Middle frontal gyrus (tissue), 1 donor: Measurements from ENCODE around the gene VILL.

Experiments used
- DNase-seq: peaks from one replicate; pipeline ENCODE4 v3.0.0-alpha.2; 2015; ENCODE audit warnings: low spot score; ENCODE audit errors: extremely low spot score

The VILL gene

GRCh38 chr3:38016847-38017444, 26.4 kb downstream of the VILL start:
- DNase-seq = no peak

DNA sequence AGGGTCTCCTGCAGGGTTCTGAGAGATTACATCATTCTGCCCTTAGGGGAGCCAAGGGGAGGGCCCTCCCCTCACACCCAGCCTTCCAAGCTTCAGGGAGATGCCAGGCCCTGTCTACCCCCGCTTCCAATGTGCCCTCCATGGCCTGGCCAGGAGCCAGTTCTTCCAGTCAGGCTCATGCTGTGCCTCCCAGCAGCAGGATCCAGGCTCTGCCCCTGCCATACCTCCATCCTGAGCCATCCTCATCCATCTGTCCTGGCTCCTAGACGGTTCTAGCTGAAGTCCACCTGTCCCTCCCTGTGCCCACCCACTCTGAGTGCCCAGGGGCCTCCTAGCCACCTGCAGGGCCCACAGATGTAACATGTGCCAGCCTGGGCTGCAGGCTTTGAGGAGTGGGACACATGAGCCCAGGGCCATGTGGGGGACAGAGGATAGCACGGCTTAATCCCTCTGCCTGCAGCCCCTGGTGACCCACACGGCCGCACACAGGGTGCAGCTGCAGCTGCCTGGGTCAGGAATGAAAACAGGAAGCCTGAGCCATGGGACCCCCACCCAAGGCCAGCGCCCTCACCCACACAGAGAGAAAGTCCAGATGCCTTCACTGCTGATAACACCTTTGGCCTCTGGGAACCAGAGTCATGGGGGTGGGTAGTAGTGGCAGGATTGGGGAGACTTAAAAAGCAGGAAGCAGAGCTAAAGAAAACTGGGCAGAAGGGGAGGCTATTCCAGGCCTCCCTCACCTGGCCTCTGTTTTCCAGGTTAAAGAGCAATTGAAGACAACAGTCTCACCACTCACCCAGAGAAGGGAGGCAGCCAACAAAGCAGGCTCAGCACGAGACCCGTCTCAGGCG, 27.1 kb downstream of the VILL start:
- DNase-seq = no peak

DNA sequence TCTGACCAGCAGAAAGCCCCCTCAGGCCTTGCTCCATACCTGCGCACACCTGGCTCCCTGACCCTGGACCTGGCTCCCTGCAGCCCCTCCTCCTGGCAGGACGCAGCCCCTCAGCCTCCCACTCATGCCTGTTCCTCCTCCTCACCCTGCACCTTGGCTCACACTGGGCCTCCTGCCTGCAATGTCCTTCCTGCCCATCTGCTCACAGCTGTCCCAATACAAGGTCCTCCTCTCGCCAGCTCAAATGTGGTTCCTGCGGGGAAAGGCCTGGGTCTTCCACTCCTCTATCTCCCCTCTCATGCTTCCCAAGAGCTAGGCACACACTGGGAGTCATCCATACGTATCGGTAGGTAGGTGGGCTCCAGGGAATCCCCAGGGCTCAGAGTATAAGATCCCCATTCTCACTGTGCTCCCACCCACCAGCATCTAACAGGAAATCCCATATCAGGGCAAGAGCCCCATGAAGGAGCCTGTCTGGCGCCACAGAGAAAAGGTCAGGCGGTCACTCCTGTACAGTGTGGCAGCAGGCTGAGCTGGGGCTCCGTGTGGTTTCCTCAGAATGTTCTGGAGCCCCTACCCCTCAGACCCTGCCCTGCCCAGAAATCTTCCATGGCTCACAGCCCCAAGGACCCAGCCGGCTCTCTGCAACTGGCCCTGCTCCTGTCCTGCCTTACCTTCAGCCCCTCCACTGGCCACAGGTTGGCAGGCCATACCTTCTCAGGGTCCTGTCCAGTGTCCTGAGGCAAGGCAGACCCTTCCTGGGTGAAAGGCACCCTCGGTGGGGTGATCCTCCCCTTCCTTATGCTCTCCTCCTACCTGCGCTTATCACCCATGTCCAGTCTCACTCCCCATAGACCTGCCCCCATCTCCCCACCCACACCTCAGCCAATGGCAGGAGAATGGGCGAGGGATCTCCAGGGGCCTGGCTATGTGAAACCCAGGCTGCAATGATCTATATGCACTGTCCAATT, 28.0 kb downstream of the VILL start:
- DNase-seq = no peak

DNA sequence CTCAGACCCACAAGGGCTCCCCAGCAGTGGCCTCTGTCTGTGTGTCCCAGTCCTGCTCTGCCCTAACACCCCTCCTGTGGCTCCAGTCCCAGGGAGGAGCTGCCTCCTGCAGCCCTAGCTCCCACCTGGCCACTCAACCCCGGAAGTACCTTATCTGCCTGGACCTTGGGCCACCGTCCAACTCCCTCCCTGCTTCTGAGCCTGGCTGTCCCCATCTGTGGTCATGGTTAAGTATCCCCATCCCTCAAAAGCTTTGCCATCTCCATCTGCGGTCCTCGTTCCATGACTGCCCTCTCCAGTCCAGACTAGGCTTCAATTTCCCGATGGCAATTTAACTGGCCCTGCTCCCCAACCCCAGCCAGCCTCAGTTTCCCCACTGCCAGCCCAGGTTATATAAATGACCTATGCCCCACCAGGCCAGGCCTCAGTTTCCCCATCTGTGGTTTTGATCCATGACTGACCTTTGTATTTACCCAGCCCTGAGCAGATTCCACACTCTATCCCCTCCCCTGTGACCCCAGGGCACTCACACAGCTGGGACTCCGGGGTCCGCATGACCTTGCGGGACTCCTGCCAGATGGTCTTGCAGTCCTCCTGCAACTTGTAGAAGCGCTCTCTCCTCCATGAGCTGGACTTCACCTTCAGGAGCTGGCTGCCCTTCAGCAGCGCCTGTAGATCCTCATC, 29.2 kb downstream of the VILL start:
- DNase-seq = no peak

DNA sequence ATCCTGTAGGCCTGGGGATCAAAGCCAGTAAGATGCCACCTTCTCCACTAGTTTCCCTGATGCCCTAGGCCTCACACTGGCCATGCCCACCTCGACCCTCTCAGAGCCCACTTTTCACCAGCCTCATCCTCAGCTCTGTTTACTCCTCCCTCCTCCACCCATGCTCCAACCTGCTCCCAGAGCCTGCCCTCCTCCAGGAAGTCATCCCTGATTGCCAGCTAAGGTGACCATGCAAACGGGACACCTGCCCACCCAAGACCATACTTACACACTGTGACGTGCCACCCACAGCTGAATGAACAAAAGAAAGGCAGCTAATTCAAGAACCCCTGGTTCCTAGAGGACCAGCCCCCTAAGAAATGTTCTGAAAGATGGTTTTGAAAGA, 29.7 kb downstream of the VILL start:
- DNase-seq = no peak

DNA sequence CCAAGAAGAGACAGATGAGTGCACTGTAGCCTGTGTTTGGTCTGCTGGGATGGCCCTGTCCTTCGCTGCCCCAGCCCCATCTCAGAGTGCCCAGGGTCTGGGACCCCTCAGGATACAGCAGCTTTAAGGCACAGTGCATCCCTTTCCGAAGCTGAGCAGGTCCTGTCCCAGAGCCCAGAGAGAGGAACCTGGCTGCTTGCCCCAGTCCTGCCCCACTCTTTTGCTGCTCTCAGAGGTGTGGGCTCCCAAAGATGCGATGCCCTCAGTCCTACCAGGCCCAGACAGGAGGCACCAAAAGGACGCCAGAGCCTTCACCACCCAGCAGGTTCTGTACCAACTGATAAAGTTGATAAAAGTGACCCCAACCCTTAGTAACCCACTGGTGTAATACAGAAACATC, 30.6 kb downstream of the VILL start:
- no peak for DNase-seq

GRCh38 chr3:38022301-38022700, 31.7 kb downstream of the VILL start:
- DNase-seq = no peak

DNA sequence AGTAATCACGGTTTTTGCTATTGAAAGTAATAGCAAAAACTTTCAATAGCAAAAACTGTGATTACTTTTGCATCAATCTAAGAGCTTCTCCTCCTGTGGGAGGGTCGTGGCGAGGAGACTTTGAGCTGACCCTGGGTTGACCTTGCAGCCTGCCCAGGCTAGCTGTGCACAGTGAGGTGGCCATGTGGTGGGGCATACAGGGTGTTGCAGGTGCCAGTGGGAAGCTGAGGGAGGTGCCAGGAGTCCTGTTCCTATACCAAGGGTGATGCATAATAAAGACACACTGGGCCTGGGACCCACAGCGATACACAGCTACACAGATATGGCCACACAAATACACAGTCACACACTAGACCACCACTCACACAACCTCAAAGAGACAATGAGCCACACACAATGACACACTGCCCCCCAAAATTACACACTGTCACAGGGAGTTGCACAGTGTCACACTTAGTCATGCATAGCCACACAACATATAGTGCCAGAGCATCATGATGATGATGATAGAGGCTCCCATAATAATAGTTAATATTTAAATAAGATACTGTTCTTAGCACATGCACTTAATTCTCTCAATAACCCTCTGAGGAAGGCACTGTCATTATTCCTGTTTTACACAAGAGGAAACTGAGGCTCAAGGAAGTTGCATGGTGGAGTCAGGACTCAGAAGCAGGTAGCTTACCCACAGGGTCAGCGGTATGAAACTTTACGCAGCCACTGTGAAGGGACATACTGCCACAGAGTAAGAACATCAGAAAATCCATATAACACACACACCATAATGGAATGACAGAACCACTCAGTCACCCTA, 32.5 kb downstream of the VILL start:
- DNase-seq = no peak

DNA sequence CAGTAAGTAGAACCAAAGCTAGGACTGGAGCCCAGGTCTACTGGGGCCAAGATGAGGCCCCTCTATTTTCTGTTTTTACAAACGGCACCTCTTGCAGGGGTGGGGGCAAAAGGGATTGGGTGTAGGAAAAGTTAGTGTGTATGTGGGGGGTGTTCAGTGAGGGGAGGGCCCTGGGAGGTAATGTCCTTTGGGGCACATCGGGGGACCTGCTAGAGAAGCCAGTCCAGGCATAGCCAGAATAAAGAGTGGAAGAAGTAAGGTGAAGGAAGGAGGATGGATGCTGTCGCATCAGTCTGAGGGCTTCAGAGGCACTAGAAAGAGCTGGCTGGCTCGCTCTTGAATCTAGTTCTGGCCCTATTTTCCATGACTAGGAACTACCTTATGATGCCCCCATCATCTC, 36.3 kb downstream of the VILL start:
- DNase-seq = no peak

- no peak for DNase-seq
These were observed 37.2 kb downstream of the VILL start for GRCh38 chr3:38027466-38028465.

- no peak for DNase-seq
These were observed 38.2 kb downstream of the VILL start for GRCh38 chr3:38028621-38029361.

DNA sequence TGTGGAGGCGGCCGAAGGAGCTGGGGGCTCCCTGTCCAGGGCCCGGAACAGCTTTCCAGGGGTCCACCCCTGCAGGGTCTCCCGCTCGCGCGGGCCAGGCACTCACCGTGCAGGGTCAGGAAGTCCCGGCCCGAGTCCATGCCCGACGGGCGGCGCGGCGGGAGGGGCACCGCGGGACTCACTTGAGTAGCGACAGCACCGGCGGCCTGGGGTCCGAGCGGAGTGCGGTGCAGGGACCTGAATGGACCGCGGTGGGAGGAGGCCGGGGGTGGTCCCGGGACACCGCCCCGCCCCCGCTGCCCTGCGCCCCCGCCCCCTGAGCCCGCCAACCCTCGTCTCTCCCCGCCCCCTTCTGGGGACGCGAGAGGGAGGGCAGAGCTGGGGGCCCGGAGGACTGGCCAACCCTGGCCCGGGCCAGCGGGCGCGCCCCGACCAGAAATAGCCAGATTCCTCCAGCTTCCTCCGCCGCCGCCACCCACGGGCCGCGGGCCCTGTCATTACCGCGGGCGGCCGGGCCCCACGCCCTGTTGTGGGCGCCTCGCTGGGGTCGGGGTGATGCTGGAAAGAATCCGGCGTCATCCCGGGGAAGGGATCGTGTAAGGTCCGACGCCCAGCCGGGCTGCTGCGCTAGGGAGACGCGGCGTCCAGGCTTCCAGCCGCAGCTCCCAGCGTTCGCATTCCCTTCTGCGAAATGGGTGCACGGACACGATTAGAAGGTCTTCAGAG, 39.0 kb downstream of the VILL start, which contains the start of gene PLCD1:
Gene PLCD1 (minus strand): TSS at position 243 of the 726 bp plus-strand sequence. CDS start 103 bp downstream, at position 140.
- no peak for DNase-seq

DNA sequence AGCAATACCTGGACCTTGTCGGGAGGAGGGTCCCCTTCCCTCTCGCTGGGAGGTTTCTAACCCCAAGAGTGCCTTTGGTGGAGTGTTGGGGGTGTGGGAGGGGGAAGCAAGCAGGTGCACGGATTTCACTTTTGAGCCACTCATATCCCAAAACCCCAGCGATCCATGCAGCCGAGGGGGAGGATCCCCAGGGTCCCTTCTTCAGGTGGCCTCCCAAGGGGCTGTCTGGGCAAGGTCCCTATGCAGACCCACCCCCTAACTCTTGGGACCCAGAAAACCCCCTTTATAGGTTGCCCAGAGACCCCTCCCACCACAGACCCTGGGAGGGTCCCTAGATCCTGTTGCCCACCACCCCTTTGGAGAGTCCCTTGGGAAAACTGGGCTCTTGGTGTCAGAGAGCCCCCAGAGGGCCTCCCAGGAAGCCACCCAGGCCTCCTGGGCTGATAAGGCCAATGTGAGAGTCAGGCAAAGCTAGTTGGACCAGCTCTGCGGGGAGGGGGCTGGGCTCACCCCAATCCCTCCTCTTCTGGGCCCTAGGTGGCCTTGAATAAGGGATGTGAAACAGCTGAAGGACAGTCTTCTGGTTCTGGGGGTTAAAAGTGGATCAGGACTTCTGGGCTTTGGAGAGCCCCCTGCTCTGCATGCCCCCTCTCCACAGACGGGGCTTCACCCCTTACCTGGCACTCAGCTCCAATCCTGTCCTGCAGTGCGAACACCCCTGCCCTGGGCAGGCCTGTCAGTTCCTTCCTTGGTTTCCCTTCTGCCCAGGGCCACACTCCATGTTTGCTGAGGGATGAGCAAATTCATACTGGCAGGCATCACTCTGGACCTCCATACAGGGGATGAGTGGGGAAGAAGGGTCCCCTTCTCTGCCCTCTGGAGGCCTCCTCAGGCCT, 39.8 kb downstream of the VILL start:
- DNase-seq = no peak

DNA sequence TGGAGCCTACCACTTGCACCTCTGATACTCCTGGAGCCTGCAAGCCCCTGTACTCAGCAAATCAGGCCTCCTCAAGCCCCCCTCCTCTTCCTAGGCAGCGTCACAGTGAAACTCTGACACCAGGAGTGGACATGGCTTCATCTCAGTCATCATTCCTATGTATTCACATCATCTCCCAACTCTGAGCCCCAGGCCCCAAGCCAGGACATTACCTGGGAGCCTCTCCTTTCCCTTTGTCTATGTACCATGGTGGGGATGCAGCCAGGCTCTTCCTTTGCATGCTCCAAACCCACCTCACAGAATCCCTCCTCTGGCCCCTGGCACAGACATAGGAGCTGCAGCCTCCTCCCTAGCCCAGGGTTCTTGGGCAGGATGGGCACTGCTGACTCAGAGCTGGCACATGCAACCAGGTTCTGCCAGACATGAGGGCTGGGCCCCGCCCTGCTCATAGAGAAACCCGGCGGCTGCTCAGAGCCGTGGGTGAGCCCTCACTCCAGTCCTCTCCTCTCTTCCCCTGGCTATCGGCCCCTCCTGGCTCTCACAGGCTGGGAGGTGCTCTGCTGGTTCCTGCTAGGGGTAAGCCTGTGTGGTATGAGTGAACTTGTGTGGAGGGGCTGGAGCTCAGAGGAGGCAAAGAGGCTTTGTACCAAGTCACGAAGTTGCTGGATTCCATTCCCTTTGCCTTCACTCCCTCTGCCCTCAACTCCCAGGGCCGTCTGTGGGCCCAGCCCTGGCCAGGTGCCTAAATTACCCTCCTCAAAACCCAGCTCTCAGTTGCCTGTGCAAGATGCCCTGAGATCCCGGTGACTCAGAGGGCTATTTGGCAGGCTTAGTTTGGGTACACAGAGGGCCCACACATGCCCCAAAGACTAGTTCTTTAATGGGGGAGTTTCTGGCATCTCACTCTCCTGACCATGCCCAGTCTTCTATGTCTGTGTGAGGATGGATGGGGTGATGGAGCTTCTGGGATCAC, 40.7 kb downstream of the VILL start:
- DNase-seq = no peak

- no peak for DNase-seq
These were observed 41.8 kb downstream of the VILL start for GRCh38 chr3:38032328-38032865.
